GM21737 (cell line): Measurements from ENCODE around the gene ARID3A.
"Not testable (repeated sequence)": the region's sequence is repeated elsewhere in the genome, so short reads cannot be mapped to it uniquely, and the experiment has no call there.

Experiments used
- ATAC-seq: cut with Tn5 transposase; IDR thresholded peaks from one replicate; pipeline ENCODE4 v1.9.1; 2021; ENCODE audit warnings: mild to moderate bottlenecking, moderate library complexity; ENCODE audit not compliant: unreplicated experiment

The ARID3A gene

GRCh38 chr19:1014161-1015060, 88.6 kb downstream of the ARID3A start:
- no peak for ATAC-seq

- no peak for ATAC-seq
Measured at GRCh38 chr19:1015061-1015781, 89.4 kb downstream of the ARID3A start.

DNA sequence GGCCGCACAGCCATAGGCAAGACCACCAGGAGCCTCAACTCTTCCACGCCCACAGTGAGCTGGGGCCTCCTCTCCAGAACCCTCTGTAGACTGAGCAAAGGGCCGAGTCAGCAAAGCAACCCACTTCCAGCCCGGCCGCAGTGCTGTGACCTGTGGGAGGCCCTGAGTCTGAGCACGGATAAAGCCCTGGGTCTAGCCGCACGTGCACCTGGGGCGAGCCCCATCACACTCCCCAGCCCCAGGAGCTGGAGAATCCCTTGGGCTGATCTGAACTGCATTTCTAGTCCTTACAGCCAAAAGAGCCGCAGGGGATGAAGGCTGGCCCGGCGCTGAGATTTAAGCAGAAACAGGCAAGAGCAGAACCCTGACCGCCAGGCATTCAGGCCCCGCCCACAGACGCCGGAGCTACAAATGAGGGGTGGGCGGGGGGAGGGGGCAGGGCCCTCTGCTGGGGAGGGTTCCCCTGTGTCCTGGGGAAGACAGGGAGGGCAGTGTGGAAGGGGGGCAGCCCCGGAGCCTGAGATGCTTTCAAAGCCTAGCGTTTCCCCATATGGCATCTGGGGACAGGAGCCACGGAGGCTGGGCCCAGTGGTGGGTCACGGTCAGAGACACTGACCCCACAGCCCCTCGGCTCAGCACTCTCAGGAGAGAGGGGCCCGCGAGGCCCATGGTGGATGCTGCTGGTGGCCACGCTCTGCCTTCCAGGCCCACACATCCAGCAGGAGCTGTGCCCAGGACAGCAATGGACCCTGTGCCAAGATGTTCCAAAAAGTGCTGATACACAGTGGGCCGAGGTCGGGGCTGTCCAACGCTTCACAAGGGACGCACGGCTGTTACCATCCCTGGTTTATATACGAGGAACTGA, 90.2 kb downstream of the ARID3A start:
- no peak for ATAC-seq

- no peak for ATAC-seq
Measured at GRCh38 chr19:1016647-1017114, 90.8 kb downstream of the ARID3A start.

DNA sequence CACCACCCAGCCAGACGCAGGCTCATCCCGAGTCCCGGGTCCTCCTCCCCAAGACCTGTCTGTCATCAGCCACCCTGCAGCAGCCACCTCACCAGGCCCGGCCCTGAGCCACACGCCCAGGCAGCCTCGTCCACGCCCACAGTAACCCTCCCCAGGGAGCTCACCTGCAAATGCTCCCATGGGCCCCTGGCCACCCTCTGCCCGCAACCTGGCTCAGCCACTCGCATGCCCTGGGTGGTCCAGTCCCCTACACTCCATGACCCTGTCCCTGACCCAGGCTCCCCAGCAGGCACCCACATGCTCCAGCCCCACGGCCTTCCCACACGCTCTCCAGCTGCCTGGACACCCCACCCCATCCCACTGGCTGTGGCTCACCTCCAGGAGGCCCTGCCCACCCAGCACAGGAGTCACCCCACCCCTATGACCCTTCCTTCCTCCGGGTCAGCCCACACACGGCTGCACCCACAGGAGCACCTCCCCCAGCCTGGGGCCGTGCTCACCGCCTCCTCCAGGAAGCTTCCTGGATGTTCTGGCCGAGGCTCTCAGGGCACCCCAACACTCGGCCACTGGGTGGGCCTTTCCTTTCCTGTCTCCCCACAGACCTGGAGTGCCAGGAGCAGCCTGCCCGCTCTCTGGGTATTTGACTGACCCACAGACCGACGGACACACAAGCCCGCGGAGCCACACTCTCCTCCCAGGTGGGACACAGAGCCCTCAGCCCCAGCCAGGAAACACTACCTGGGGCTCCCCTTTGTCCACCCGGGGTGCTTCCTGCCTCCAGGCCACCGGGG, 91.5 kb downstream of the ARID3A start:
- ATAC-seq, result no peak

DNA sequence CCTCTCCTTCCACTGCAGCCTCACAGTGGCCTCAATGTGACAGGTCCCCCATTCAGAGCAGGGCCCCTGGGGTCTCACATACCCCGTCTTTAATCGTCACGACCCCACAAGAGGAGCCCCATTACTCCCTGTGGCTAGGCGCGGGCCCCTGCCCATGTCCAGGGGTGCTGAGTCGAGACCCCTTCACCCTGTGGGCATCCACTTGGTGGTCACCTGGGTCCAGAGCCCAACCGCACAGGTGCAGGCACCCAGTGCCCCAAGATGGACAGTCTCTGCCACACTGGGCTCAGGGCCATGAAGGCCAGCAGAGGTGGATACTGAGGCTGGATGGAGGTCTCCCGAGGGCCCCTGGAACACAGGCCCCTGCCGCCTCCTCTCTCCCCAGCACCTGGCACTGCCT, 92.1 kb downstream of the ARID3A start:
- no peak for ATAC-seq

- ATAC-seq, result no peak
Measured at GRCh38 chr19:1018393-1018792, 92.6 kb downstream of the ARID3A start.

- ATAC-seq, result no peak
Measured at GRCh38 chr19:1018932-1019615, 93.2 kb downstream of the ARID3A start.

DNA sequence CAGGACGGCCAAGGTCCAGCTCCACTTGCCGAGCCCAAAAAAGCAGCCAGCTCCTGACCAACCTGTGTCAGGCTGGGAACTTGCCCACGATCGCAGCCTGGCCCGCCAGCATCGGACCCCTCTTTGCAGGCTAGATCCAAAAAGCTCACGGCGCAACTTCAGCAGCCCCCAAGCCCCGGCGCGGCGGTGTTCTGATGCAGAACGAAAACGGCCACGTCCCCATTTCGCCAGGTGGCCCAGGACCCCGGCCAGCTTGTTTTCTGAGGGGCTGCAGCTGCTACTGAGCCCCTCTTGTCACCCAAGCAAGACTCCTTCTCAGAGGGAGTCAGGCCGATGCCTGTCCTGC, 93.8 kb downstream of the ARID3A start:
- ATAC-seq, result no peak

DNA sequence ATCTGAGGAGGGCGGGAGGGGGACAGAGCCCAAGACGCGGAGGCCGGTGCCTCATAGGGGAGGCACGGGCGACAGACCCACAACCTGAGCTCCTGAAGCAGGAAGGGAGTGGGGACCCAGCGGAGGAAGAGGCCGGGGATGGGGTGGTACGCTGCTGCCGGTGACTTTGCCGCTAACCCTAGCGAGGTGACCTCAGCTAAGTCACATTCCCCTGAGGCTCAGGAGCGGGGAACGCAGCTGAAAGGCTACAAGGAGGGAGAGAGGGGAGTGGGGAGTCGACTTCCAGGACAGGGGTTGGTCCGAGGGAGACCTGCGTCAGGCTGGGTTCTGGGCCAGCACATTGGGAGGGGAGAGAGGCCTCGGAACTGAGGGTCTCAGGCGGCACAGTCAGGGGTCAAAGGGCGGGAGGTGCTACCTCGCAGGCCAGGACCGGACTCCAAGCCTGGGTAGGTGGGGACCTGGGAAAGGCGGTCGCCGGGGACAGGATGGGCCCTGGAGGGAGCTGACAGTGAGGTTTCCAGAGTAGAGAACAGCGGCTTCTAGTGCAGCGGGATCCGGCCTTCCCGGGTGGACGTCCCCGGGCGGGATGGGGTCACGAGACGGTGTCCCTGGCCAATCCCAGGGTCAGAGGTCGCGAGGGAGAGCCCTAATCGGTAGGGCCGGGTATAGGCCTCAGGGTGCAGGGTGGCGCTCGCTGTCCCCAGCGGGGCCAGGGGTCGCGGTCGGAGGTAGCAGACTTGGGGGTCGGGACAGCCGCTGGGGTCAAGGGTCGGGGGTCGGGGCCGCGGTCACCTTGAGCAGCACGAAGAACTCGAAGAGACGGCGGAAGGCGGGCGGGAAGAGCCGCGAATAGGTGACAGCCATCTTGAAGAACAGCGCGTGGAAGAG, 94.4 kb downstream of the ARID3A start:
- ATAC-seq, result no peak

DNA sequence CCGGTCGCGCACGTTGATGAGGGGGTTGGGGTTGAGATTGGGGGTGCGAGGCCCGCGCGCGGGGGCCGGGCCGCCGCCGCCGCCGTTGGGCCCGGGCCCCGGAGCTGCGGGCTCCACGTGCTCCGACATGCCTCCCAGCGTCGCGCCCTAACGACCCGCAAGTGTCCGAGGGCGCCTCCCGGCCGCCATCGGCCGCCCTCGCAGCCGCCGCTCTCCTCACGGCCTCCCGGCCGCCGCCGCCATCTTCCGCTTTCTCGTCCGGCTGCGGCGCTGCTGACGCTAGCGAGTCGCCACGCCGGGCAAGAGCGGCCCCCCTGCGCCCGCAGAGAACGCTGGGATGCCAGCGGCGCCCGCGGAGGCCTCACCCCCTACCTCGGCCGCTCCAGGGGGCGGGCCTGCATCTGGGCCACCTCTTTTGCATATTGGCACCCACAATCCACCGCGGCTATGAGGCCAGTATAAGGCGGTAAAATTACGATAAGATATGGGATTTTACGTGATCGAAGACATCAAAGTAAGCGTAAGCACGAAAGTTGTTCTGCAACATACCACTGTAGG, 95.1 kb downstream of the ARID3A start, which contains the start of gene TMEM259:
Gene TMEM259, minus strand, starts transcription at position 256 of the 558 bp plus-strand sequence. Its CDS starts 127 bp downstream, at position 129.
- ATAC-seq, result peak; percentile 74

- not testable (repeated sequence) for ATAC-seq
Measured at GRCh38 chr19:1023883-1024188, 98.0 kb downstream of the ARID3A start.

DNA sequence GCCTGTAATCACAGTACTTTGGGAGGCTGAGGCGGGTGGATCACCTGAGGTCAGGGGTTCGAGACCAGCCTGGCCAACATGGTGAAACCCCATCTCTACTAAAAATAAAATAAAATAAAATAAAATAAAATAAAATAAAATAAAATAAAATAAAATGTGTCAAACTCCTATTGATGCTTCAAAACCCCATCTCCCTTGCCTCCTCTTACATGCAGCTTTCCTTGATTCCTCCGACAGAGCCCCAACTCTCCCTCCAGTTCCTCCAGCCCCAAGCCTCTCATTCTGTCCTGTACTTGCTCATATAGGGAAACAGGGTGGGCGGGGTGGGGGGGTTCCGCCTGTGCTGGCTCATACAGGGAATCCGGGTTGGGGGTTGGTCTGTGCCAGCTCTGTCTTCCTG, 99.2 kb downstream of the ARID3A start:
- not testable (repeated sequence) for ATAC-seq
